HEK293 (cell line): ENCODE data around the gene LAMA5.
A peak's percentile ranks its signal among the peaks of the same experiment; 100 is the strongest.

ENCODE experiments used
- CTCF ChIA-PET: fragments of 350-600 bp; formaldehyde crosslinking; extraction: SDS; loops from one replicate; lab custom pipeline; 2021; ENCODE audit warnings: antibody characterized with exemption; lab: Yijun Ruan, JAX
- POLR2A ChIA-PET: fragments of 300-600 bp; formaldehyde crosslinking; extraction: SDS; loops from one replicate; lab custom pipeline; 2020; ENCODE audit warnings: antibody characterized with exemption, inconsistent platforms; lab: Yijun Ruan, JAX
- H3K27ac ChIP-seq: fragments of 200-500 bp; sonication (Bioruptor generic); 2 replicates; pipeline ENCODE4 v1.5.1; 2014; ENCODE audit warnings: low read depth, low read length, control low read depth, inconsistent platforms; ENCODE audit errors: extremely low read depth
- H3K36me3 ChIP-seq, 2 experiments: fragments of 200-500 bp in 1 of 2; sonication (Bioruptor generic) in 1 of 2; 1 replicate in 1 of 2; 2 replicates in 1 of 2; pipeline ENCODE4 v1.5.1; 2014 to 2017; ENCODE audit warnings: inconsistent platforms in 2 of 2, low read length in 2 of 2; ENCODE audit not compliant: control insufficient read depth in 2 of 2, insufficient read depth in 1 of 2
- H3K4me1 ChIP-seq: fragments of 200-500 bp; sonication (Bioruptor generic); 2 replicates; pipeline ENCODE4 v1.5.1; 2014; ENCODE audit warnings: mild to moderate bottlenecking, low read length, inconsistent platforms; ENCODE audit not compliant: control insufficient read depth, insufficient read depth
- H3K4me3 ChIP-seq: 2 replicates; pipeline ENCODE4 v1.5.1; 2011; ENCODE audit warnings: low read depth, mild to moderate bottlenecking, control low read depth, low read length, moderate library complexity
- H3K9me3 ChIP-seq: fragments of 200-500 bp; sonication (Bioruptor generic); 2 replicates; pipeline ENCODE4 v1.5.1; 2014; ENCODE audit warnings: low read depth, low read length, inconsistent platforms; ENCODE audit not compliant: control insufficient read depth, insufficient read depth
- EGR2 ChIP-seq: fragments of 450-650 bp; formaldehyde crosslinking; IDR thresholded peaks from 2 replicates; pipeline ENCODE4 v1.5.1; 2016; ENCODE audit warnings: low read depth, missing biosample characterization, missing genetic modification characterization
- GLIS2 ChIP-seq: fragments of 450-650 bp; formaldehyde crosslinking; IDR thresholded peaks from 2 replicates; pipeline ENCODE4 v1.5.1; 2016; ENCODE audit warnings: missing biosample characterization, missing genetic modification characterization
- KLF1 ChIP-seq: fragments of 450-650 bp; formaldehyde crosslinking; IDR thresholded peaks from 2 replicates; pipeline ENCODE4 v1.5.1; 2016; ENCODE audit warnings: missing biosample characterization, missing genetic modification characterization
- ZFHX2 ChIP-seq: fragments of 450-650 bp; formaldehyde crosslinking; conservative IDR thresholded peaks from 2 replicates; pipeline ENCODE4 v1.5.1; 2016; ENCODE audit warnings: missing biosample characterization, missing genetic modification characterization
- ZNF239 ChIP-seq: fragments of 450-650 bp; formaldehyde crosslinking; IDR thresholded peaks from 2 replicates; pipeline ENCODE4 v1.5.1; 2016; ENCODE audit warnings: missing biosample characterization, missing genetic modification characterization
- ZNF341 ChIP-seq: fragments of 450-650 bp; formaldehyde crosslinking; IDR thresholded peaks from 2 replicates; pipeline ENCODE4; 2016; ENCODE audit warnings: low read depth, missing biosample characterization, missing genetic modification characterization
- ZNF544 ChIP-seq: fragments of 450-650 bp; formaldehyde crosslinking; IDR thresholded peaks from 2 replicates; pipeline ENCODE4 v1.5.0; 2017; ENCODE audit warnings: missing biosample characterization, missing genetic modification characterization
- ZNF548 ChIP-seq: fragments of 450-650 bp; formaldehyde crosslinking; IDR thresholded peaks from 2 replicates; pipeline ENCODE4 v1.5.1; 2016; ENCODE audit warnings: missing biosample characterization, missing genetic modification characterization
- ZNF549 ChIP-seq: fragments of 450-650 bp; IDR thresholded peaks from 2 replicates; pipeline ENCODE4 v1.5.1; 2018; ENCODE audit warnings: missing biosample characterization, missing genetic modification characterization, mild to moderate bottlenecking, inconsistent platforms, moderate library complexity
- ZNF561 ChIP-seq: fragments of 450-650 bp; IDR thresholded peaks from 2 replicates; pipeline ENCODE4 v1.5.1; 2018; ENCODE audit warnings: missing biosample characterization, missing genetic modification characterization, borderline replicate concordance
- ZNF830 ChIP-seq: fragments of 450-650 bp; IDR thresholded peaks from 2 replicates; pipeline ENCODE4 v1.5.0; 2018; ENCODE audit warnings: missing biosample characterization, missing genetic modification characterization, low read depth, mild to moderate bottlenecking, moderate library complexity
- TF ChIP-seq, protein P1 (sequence below): fragments of 450-650 bp; formaldehyde crosslinking; IDR thresholded peaks from 2 replicates; pipeline ENCODE4 v1.5.1; 2016; ENCODE audit warnings: missing biosample characterization, missing genetic modification characterization
- TF ChIP-seq, protein P2 (sequence below): fragments of 450-650 bp; formaldehyde crosslinking; IDR thresholded peaks from 2 replicates; pipeline ENCODE4 v1.5.1; 2017; ENCODE audit warnings: missing biosample characterization, mild to moderate bottlenecking, missing genetic modification characterization, moderate library complexity

The LAMA5 gene, protein sequence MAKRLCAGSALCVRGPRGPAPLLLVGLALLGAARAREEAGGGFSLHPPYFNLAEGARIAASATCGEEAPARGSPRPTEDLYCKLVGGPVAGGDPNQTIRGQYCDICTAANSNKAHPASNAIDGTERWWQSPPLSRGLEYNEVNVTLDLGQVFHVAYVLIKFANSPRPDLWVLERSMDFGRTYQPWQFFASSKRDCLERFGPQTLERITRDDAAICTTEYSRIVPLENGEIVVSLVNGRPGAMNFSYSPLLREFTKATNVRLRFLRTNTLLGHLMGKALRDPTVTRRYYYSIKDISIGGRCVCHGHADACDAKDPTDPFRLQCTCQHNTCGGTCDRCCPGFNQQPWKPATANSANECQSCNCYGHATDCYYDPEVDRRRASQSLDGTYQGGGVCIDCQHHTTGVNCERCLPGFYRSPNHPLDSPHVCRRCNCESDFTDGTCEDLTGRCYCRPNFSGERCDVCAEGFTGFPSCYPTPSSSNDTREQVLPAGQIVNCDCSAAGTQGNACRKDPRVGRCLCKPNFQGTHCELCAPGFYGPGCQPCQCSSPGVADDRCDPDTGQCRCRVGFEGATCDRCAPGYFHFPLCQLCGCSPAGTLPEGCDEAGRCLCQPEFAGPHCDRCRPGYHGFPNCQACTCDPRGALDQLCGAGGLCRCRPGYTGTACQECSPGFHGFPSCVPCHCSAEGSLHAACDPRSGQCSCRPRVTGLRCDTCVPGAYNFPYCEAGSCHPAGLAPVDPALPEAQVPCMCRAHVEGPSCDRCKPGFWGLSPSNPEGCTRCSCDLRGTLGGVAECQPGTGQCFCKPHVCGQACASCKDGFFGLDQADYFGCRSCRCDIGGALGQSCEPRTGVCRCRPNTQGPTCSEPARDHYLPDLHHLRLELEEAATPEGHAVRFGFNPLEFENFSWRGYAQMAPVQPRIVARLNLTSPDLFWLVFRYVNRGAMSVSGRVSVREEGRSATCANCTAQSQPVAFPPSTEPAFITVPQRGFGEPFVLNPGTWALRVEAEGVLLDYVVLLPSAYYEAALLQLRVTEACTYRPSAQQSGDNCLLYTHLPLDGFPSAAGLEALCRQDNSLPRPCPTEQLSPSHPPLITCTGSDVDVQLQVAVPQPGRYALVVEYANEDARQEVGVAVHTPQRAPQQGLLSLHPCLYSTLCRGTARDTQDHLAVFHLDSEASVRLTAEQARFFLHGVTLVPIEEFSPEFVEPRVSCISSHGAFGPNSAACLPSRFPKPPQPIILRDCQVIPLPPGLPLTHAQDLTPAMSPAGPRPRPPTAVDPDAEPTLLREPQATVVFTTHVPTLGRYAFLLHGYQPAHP (N-terminal part only)

DNA sequence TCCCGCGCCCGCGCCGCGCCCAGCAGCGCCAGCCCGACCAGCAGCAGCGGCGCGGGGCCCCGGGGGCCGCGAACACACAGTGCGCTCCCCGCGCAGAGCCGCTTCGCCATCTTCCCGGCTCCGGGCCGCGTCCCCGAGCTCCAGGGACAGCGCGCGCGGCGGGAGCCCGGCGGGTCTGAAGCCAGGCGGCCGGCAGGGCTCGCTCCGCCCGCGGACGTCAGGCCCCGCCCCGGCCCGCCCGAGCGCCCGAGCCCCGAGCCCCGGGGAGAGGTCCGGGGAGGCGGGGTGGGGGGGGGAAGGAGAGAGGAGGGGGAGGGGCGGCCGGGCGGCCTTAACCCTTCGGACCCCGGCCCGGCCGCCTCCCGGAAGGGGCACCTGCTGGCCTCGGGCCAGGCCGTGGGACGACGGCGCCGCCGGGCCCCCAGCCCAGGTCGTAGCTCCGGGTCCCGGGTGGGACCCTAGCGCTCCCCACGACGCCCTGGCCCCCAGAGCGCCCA lies at the start of gene LAMA5:
LAMA5 (minus strand) TSS at position 177 of the 497 bp plus-strand sequence; CDS start at position 110, 67 bp downstream.
- H3K27ac ChIP-seq = peak within 1 kb of the TSS; percentile 89
- POLR2A ChIA-PET = interaction anchor here (1.0 to 2.4 kb wide), 5 partner anchors 11 to 65 kb away, joined by 3 to 15 read pairs (median 12); partner anchors contain the start of gene RPS21
- CTCF ChIA-PET = interaction anchor here (0.5 to 4.6 kb wide), 5 partner anchors 9 to 132 kb away, joined by 3 to 25 read pairs (median 3); no protein-coding TSS in a partner anchor

DNA sequence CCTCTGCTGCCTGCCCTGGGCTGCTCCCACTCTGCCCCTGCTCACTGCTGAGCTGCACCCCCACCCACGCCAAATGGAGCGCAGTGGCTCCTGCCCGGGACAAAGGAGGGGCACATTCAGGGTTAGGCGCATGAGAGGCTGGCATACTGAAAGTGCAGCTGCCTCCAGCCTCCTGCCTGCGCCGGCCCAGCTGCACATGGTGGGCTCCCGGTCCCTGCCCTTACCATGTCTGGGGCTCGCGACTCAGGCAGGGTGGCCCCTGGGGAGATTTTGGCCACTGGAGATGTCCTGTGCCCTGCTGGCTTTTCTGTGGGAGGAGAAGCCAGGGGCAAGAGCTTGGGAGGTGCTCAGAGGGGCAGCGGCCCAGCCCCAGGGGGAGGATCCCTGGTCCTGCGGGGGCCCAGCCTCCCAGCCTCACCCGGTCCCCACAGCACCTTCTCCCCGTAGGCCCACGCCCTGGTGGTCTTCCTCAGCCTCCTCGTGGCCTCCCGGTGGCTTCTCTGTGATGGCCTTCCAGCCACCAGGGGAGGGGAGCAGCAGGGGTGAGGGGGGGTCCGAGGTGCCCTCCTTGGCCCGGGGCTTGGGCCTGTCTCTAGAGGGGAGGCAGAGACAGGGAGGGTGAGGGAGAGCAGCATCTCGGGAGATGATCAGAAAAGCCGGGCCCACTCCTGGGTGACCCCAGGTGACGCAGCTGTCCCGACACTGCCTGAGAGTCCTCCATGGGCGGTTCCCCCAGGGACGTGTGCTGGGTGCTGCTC lies 48.4 kb upstream of the LAMA5 start:
- no peak overlapping the region for H3K27ac ChIP-seq
- ChIA-PET POLR2A (interaction anchor here (0.6 kb wide), 1 partner anchor 879 kb away, joined by 3 read pairs; no protein-coding TSS in a partner anchor), CTCF (interaction anchor here (0.6 kb wide), 1 partner anchor 212 kb away, joined by 3 read pairs; no protein-coding TSS in a partner anchor)
- no peaks in the 10 kb centered on the region for H3K9me3 ChIP-seq
- no peak overlapping the region for H3K4me3 ChIP-seq
- no peaks in the 10 kb centered on the region for H3K4me1 ChIP-seq
- TF ChIP-seq, protein P1, sequence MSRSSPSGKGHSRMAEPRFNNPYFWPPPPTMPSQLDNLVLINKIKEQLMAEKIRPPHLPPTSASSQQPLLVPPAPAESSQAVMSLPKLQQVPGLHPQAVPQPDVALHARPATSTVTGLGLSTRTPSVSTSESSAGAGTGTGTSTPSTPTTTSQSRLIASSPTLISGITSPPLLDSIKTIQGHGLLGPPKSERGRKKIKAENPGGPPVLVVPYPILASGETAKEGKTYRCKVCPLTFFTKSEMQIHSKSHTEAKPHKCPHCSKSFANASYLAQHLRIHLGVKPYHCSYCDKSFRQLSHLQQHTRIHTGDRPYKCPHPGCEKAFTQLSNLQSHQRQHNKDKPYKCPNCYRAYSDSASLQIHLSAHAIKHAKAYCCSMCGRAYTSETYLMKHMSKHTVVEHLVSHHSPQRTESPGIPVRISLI (tag by site-specific recombination) = no peak
- no peak for TF ChIP-seq ZNF341
- TF ChIP-seq, protein P2, sequence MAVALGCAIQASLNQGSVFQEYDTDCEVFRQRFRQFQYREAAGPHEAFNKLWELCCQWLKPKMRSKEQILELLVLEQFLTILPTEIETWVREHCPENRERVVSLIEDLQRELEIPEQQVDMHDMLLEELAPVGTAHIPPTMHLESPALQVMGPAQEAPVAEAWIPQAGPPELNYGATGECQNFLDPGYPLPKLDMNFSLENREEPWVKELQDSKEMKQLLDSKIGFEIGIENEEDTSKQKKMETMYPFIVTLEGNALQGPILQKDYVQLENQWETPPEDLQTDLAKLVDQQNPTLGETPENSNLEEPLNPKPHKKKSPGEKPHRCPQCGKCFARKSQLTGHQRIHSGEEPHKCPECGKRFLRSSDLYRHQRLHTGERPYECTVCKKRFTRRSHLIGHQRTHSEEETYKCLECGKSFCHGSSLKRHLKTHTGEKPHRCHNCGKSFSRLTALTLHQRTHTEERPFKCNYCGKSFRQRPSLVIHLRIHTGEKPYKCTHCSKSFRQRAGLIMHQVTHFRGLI (tag by site-specific recombination) = no peak
- TF ChIP-seq EGR2 = no peak
- TF ChIP-seq ZNF548 (tag by site-specific recombination) = no peak
- TF ChIP-seq ZNF549 (tag by site-specific recombination) = no peak
- TF ChIP-seq GLIS2 (tag by site-specific recombination) = peak; percentile 58
- TF ChIP-seq, all 188 proteins: peak for 1
- no peaks in the 10 kb centered on the region for H3K36me3 ChIP-seq

More for the DNA sequence above, at the start of gene LAMA5:
- H3K9me3 ChIP-seq = no peaks in the 10 kb centered on the region
- peak within 1 kb of the TSS; percentile 67 for H3K4me3 ChIP-seq
- peaks cover 0 to 6% of the 10 kb centered on the region in 2 experiments; a peak in 1 of 3 replicates for H3K36me3 ChIP-seq
- no peak for TF ChIP-seq ZNF830 (tag by site-specific recombination)
- no peak for TF ChIP-seq ZNF561 (tag by site-specific recombination)
- no peak for TF ChIP-seq ZNF544 (tag by site-specific recombination)
- no peak for TF ChIP-seq ZNF239 (tag by site-specific recombination)
- TF ChIP-seq KLF1 (tag by site-specific recombination) = 0 out of 2 replicates have a peak, but pooled peaks have one; percentile 18
- peak; percentile 20; the same call in 1 of the 2 replicates for TF ChIP-seq ZFHX2 (tag by site-specific recombination)
- H3K4me1 ChIP-seq = peaks cover 34% of the 10 kb centered on the region
